SK-N-SH treated with all-trans-retinoic acid at 6 μM for 48 hours (cell line): ENCODE measurements around the gene RNF208.

Experiments used
- ARNTL ChIP-seq: fragments of 450-650 bp; formaldehyde crosslinking; IDR thresholded peaks from 2 replicates; pipeline ENCODE4 v1.5.0; 2020; ENCODE audit warnings: low read depth, mild to moderate bottlenecking, moderate library complexity, borderline replicate concordance
- CREB5 ChIP-seq: fragments of 250-450 bp; sonication (Bioruptor Pico); IDR thresholded peaks from 2 replicates; pipeline ENCODE4 v1.5.1; 2020; ENCODE audit warnings: low read depth, mild to moderate bottlenecking, moderate library complexity

- TF ChIP-seq CREB5 (CRISPR knock-in tag), result no peak
- TF ChIP-seq ARNTL, result no peak
Measured at GRCh38 chr9:137219757-137220316, 2.2 kb downstream of the RNF208 start.
